Uterus (tissue), 2 donors: Measurements from ENCODE around the gene CALCR.

Experiments used
- POLR2A ChIP-seq, 2 donors: fragments of 450-650 bp; IDR thresholded peaks; one replicate each; pipeline ENCODE4 v1.6.1; 2016; ENCODE audit warnings: antibody characterized with exemption in 2 of 2, mild to moderate bottlenecking in 1 of 2, moderate library complexity in 1 of 2
- TF ChIP-seq, protein P1 (sequence below), 4 experiments: fragments of 200-600 bp in 2 of 4; fragments of 450-650 bp in 2 of 4; sonication (generic) in 2 of 4; IDR thresholded peaks; one replicate each; pipeline ENCODE4 v1.5.1; 2016 to 2019; ENCODE audit warnings: antibody characterized with exemption in 4 of 4, mild to moderate bottlenecking in 2 of 4, moderate library complexity in 1 of 4

DNA sequence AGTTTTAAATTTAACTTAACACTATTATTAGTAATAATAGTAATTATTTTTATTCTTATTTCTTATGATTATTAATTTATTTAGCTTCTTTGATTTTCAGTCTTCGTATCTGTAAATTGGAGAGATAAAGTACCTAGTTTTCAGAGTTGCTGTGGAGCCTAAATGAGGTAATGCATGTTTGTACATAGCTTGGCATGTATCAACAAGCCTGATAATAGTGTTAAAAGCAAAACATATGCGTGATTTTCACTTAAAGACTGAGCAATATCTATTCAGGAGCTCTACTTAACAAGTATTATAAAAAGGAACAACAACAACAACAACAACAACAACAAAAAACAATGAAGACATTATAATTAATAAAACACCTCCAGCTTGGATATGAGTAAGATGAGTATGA is 12.4 kb downstream of the CALCR start:
- TF ChIP-seq, protein P1, sequence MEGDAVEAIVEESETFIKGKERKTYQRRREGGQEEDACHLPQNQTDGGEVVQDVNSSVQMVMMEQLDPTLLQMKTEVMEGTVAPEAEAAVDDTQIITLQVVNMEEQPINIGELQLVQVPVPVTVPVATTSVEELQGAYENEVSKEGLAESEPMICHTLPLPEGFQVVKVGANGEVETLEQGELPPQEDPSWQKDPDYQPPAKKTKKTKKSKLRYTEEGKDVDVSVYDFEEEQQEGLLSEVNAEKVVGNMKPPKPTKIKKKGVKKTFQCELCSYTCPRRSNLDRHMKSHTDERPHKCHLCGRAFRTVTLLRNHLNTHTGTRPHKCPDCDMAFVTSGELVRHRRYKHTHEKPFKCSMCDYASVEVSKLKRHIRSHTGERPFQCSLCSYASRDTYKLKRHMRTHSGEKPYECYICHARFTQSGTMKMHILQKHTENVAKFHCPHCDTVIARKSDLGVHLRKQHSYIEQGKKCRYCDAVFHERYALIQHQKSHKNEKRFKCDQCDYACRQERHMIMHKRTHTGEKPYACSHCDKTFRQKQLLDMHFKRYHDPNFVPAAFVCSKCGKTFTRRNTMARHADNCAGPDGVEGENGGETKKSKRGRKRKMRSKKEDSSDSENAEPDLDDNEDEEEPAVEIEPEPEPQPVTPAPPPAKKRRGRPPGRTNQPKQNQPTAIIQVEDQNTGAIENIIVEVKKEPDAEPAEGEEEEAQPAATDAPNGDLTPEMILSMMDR (IDR thresholded peaks at IDR 0.05): no peak
- TF ChIP-seq POLR2A (IDR thresholded peaks at IDR 0.05): no peak
